Measurements from ENCODE around the gene CPA4.

GRCh38 chr7:130274983-130275591 lies 17.9 kb upstream of the CPA4 start:
- TF ChIP-seq CTCF (IDR thresholded peaks at IDR 0.05) = no peak
- no peak for TF ChIP-seq POLR2A (IDR thresholded peaks at IDR 0.05)
